Heart right ventricle (tissue), 16 donors: Measurements from ENCODE around the gene GTF2IRD1. TPM values are rescaled to one million over a fixed set of nuclear protein-coding genes. Genes with fewer than 3 reads are reported as not detected.

Experiments used
- ATAC-seq, 8 donors: fragments of 200-7000 bp; cut with Tn5 transposase; one replicate each; pipeline ENCODE4 v1.9.1; 2020; ENCODE audit warnings: mild to moderate bottlenecking in 8 of 8, moderate library complexity in 8 of 8, moderate number of reproducible peaks in 1 of 8
- DNase-seq, 2 donors: peaks; one replicate each; pipeline ENCODE4 v3.0.0-alpha.2; 2020
- H3K27ac ChIP-seq, 10 donors: fragments of 200-600 bp; sonication (generic) in 2 of 10; one replicate each; pipeline versions ENCODE4 v1.5.0 to v1.8.0; 2020 to 2022; ENCODE audit warnings: mild to moderate bottlenecking in 3 of 10
- H3K27me3 ChIP-seq, 7 donors: fragments of 200-600 bp; one replicate each; pipeline ENCODE4 v1.8.0; 2021 to 2022; ENCODE audit warnings: mild to moderate bottlenecking in 2 of 7
- H3K36me3 ChIP-seq, 9 donors: fragments of 200-600 bp; sonication (generic) in 1 of 9; one replicate each; pipeline versions ENCODE4 v1.5.0 to v1.8.0; 2020 to 2022; ENCODE audit warnings: mild to moderate bottlenecking in 2 of 9
- H3K4me1 ChIP-seq, 9 donors: fragments of 200-600 bp; sonication (generic) in 1 of 9; one replicate each; pipeline versions ENCODE4 v1.5.0 to v1.8.0; 2020 to 2022; ENCODE audit warnings: mild to moderate bottlenecking in 4 of 9
- H3K4me3 ChIP-seq, 10 donors: fragments of 200-600 bp; sonication (generic) in 2 of 10; one replicate each; pipeline versions ENCODE4 v1.5.0 to v1.8.0; 2020 to 2022; ENCODE audit warnings: mild to moderate bottlenecking in 7 of 10, moderate library complexity in 2 of 10
- H3K9me3 ChIP-seq, 11 donors: fragments of 200-600 bp in 10 of 11; sonication (generic) in 2 of 11; one replicate each; pipeline versions ENCODE4 v1.5.0 to v1.8.0; 2013 to 2022; ENCODE audit warnings: mild to moderate bottlenecking in 2 of 11, control low read depth in 1 of 11, moderate library complexity in 1 of 11
- CTCF ChIP-seq, 9 donors: fragments of 200-600 bp; sonication (generic) in 2 of 9; IDR thresholded peaks; one replicate each; pipeline versions ENCODE4 v1.5.0 to v1.8.0; 2021 to 2022; ENCODE audit warnings: antibody characterized with exemption in 9 of 9, mild to moderate bottlenecking in 5 of 9, moderate library complexity in 1 of 9
- WGBS, 2 donors: extraction: QIAGEN DNeasy Blood & Tissue Kit; methylation state at CpG; one replicate each; pipeline ENCODE4 v1.1.7; 2013; ENCODE audit warnings: inconsistent platforms in 1 of 2; 5-methylcytosine and 5-hydroxymethylcytosine counted together
- intact Hi-C, 10 donors: fragments of 100-400 bp; cut with DNase I; formaldehyde crosslinking; loops; one replicate each; pipeline versions ENCODE4 v1.11.1 to v1.14.2; 2022
- polyA plus RNA-seq, 2 donors: library from polyadenylated mRNA; stranded (reverse); fragments of 200-250 nt; gene quantifications; one replicate each; pipeline ENCODE4 v1.2.3, GENCODE V29; 2013
- total RNA-seq, 10 donors: library from RNA; stranded (reverse); fragmentation: NEBNext Ultra II Directional in 3 of 10; extraction: Animal tissue kit (Norgen Biotek cat#: 25700) in 3 of 10; gene quantifications; one replicate each; pipeline versions ENCODE4 v1.2.1 to v1.2.4, GENCODE V29; 2021 to 2023
- donor health status: Arrhythmogenic right ventricular cardiomyopathy.
- donor health status: ischemic (EF 13 %, LVEDD 7.1; RV severe dilation, severe dysfunction).
- donor health status: healthy with polysubstance abuse.
- donor health status: DM: no; HTN: yes; CAD: no.
- donor health status: DM: no; HTN: no; CAD: no.
- donor health status: ischemic (EF 25% LVEDD 6.9; RV normal size, moderate dysfunction).
- donor health status: ischemic (EF 25% LVEDD 5.7; RV mildly dilated, moderate dysfunction).
- donor health status: healthy.
- donor health status: DM: yes; HTN: yes; CAD: no.
- donor health status: Ischemic cardiomyopathy.
- donor health status: ischemic (EF 35%, LVEDD 5.7; RV mildly dilated, moderate dysfunction).
- donor health status: nonischemic (EF 11% LVEDD 7.7; RV severe dilation, severe dysfunction).
- donor health status: DM: yes; HTN: yes; CAD: no.
- donor health status: PGD.
- donor health status: ischemic (EF 29% LVEDD 5.4; RV normal size, mild dysfunction).
- donor health status: nonischemic (EF 23%, LVEDD 6.1; RV moderate dilation, normal function).

The GTF2IRD1 gene
- total and polyA plus RNA-seq, 12 donors = 11.7 to 36.6 (median 18.0) TPM

- Histone ChIP-seq H3K9me3 (peaks cover 0 to 3% (median 0%) of the 10 kb centered on the region in 11 donors), H3K27ac (no peak overlapping the region), H3K36me3 (no peaks in the 10 kb centered on the region), H3K27me3 (no peaks in the 10 kb centered on the region), H3K4me3 (no peak overlapping the region), H3K4me1 (peaks cover 13 to 44% (median 23%) of the 10 kb centered on the region in 9 donors)
- DNase-seq (no peak), ATAC-seq (no peak)
- no peak for TF ChIP-seq CTCF (IDR thresholded peaks at IDR 0.05)
- intact Hi-C loops = loop anchor here in 1 of 10 donors (10.0 kb wide), 1 partner anchor 60 kb away; no protein-coding TSS in a partner anchor
- WGBS, 2 donors = 91 to 96% methylated on average over 4 of the region's 4 CpGs
Measured at GRCh38 chr7:74474271-74474865, 20.7 kb downstream of the GTF2IRD1 start.

- Histone ChIP-seq H3K4me3 (no peak overlapping the region), H3K27me3 (peaks cover 0 to 6% (median 0%) of the 10 kb centered on the region in 7 donors), H3K27ac (peak overlapping the region in 3 of 10 donors; percentile 10 to 93 (median 22)), H3K36me3 (no peaks in the 10 kb centered on the region), H3K4me1 (peaks cover 20 to 54% (median 33%) of the 10 kb centered on the region in 9 donors), H3K9me3 (peaks cover 0 to 3% (median 0%) of the 10 kb centered on the region in 11 donors)
- WGBS, 2 donors = 86 to 88% methylated on average over 15 of the region's 15 CpGs
- TF ChIP-seq CTCF (IDR thresholded peaks at IDR 0.05) = no peak
- ATAC-seq (no peak), DNase-seq (no peak)
- intact Hi-C loops = loop anchor here in 1 of 10 donors (10.0 kb wide), 1 partner anchor 59 kb away; no protein-coding TSS in a partner anchor
Measured at GRCh38 chr7:74475243-74475986, 21.7 kb downstream of the GTF2IRD1 start.

- Histone ChIP-seq H3K27ac (peak overlapping the region in 1 of 10 donors; percentile 93), H3K27me3 (peaks cover 0 to 12% (median 0%) of the 10 kb centered on the region in 7 donors), H3K4me1 (peaks cover 25 to 60% (median 38%) of the 10 kb centered on the region in 9 donors), H3K36me3 (no peaks in the 10 kb centered on the region), H3K9me3 (no peaks in the 10 kb centered on the region), H3K4me3 (no peak overlapping the region)
- DNase-seq (no peak), ATAC-seq (no peak)
- WGBS, 2 donors = 92 to 93% methylated on average over 8 of the region's 8 CpGs
- no peak for TF ChIP-seq CTCF (IDR thresholded peaks at IDR 0.05)
- intact Hi-C loops = loop anchor here in 2 of 10 donors (2.0 to 10.0 kb wide), 2 partner anchors 21 to 59 kb away; no protein-coding TSS in a partner anchor
Measured at GRCh38 chr7:74475987-74476350, 22.3 kb downstream of the GTF2IRD1 start.

GRCh38 chr7:74476626-74477025 is 22.9 kb downstream of the GTF2IRD1 start:
- DNase-seq (no peak), ATAC-seq (no peak)
- no peaks in the 10 kb centered on the region for H3K36me3 ChIP-seq
- intact Hi-C loops = loop anchor here in 2 of 10 donors (2.0 to 10.0 kb wide), 2 partner anchors 22 to 58 kb away; no protein-coding TSS in a partner anchor
- H3K9me3 ChIP-seq = no peaks in the 10 kb centered on the region
- TF ChIP-seq CTCF (IDR thresholded peaks at IDR 0.05) = no peak
- 80 to 84% methylated on average over 8 of the region's 8 CpGs for WGBS, 2 donors
- H3K4me1 ChIP-seq = peaks cover 25 to 66% (median 43%) of the 10 kb centered on the region in 9 donors
- H3K27me3 ChIP-seq = peaks cover 0 to 14% (median 0%) of the 10 kb centered on the region in 7 donors
- H3K27ac ChIP-seq = peak overlapping the region in 8 of 10 donors; percentile 10 to 97 (median 93)
- no peak overlapping the region for H3K4me3 ChIP-seq
